22Rv1 (cell line): ENCODE measurements around the gene TP53BP2.

Experiments used
- H3K27ac ChIP-seq: fragments of 450-650 bp; 2 replicates; pipeline ENCODE4 v1.5.1; 2017
- CTCF ChIP-seq: fragments of 450-650 bp; IDR thresholded peaks from 2 replicates; pipeline ENCODE4 v1.5.1; 2017; ENCODE audit warnings: mild to moderate bottlenecking
- ZFX ChIP-seq: fragments of 450-650 bp; IDR thresholded peaks from 2 replicates; pipeline ENCODE4 v1.6.1; 2017; ENCODE audit warnings: antibody characterized with exemption, borderline replicate concordance

Gene TP53BP2

GRCh38 chr1:223784541-223784940 is 61.2 kb downstream of the TP53BP2 start:
- H3K27ac ChIP-seq: no peak overlapping the region

GRCh38 chr1:223783676-223784075 is 62.1 kb downstream of the TP53BP2 start:
- no peak for TF ChIP-seq CTCF
- TF ChIP-seq ZFX: no peak
- H3K27ac ChIP-seq: no peak overlapping the region

More at GRCh38 chr1:223784541-223784940, 61.2 kb downstream of the TP53BP2 start:
- TF ChIP-seq ZFX: no peak
- TF ChIP-seq CTCF: no peak

GRCh38 chr1:223780949-223781348 is 64.8 kb downstream of the TP53BP2 start:
- no peak overlapping the region for H3K27ac ChIP-seq
- no peak for TF ChIP-seq CTCF
- no peak for TF ChIP-seq ZFX

- H3K27ac ChIP-seq: no peak overlapping the region
- TF ChIP-seq ZFX (no peak), CTCF (no peak)
These were observed 65.4 kb downstream of the TP53BP2 start for GRCh38 chr1:223780318-223780717.

GRCh38 chr1:223776826-223777454 is 68.8 kb downstream of the TP53BP2 start:
- H3K27ac ChIP-seq: no peak overlapping the region
- TF ChIP-seq ZFX (no peak), CTCF (no peak)

- no peak overlapping the region for H3K27ac ChIP-seq
- no peak for TF ChIP-seq ZFX
These were observed 69.5 kb downstream of the TP53BP2 start for GRCh38 chr1:223776075-223776814.

- no peak for TF ChIP-seq ZFX
- TF ChIP-seq CTCF: no peak
- no peak overlapping the region for H3K27ac ChIP-seq
These were observed 70.1 kb downstream of the TP53BP2 start for GRCh38 chr1:223775711-223776074.
